NCI-H526 treated with DMSO at 0.1 percent for 48 hours (cell line): ENCODE results near the gene NAB2.
A peak's percentile ranks its signal among the peaks of the same experiment; 100 is the strongest.
"Not testable (repeated sequence)": the region's sequence is repeated elsewhere in the genome, so short reads cannot be mapped to it uniquely, and the experiment has no call there.

Source experiments
- DNase-seq: peaks from one replicate; lab custom pipeline; 2025; lab: John Stamatoyannopoulos, UW

The NAB2 gene, protein sequence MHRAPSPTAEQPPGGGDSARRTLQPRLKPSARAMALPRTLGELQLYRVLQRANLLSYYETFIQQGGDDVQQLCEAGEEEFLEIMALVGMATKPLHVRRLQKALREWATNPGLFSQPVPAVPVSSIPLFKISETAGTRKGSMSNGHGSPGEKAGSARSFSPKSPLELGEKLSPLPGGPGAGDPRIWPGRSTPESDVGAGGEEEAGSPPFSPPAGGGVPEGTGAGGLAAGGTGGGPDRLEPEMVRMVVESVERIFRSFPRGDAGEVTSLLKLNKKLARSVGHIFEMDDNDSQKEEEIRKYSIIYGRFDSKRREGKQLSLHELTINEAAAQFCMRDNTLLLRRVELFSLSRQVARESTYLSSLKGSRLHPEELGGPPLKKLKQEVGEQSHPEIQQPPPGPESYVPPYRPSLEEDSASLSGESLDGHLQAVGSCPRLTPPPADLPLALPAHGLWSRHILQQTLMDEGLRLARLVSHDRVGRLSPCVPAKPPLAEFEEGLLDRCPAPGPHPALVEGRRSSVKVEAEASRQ

GRCh38 chr12:57088354-57089270 lies at the start of gene NAB2:
Gene NAB2 (plus strand): TSS chr12:57089114. CDS start chr12:57089272, 158 bp downstream.
- peak; percentile 81 for DNase-seq

- DNase-seq: no peak
Observed at GRCh38 chr12:57040211-57040610, 48.7 kb upstream of the NAB2 start.

DNA sequence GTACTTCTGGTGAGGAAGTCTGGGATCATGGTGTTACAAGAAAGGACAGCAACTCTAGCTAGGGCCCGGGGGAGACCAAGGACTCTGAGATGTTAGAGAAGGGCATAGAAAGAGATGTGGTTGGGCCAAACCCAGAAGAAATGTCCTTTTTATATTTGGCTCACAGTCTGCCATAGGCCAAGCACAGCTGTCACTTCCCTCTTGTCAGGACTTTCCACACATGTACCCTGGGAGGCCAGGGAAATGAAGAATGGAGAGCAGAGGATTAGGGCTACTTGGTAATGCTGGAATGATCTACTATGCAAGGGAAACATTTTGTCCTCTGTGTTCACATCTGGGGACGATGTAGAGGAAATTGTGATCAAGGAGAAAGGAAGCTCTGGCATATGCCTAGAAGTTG lies 48.2 kb upstream of the NAB2 start:
- DNase-seq: no peak

DNA sequence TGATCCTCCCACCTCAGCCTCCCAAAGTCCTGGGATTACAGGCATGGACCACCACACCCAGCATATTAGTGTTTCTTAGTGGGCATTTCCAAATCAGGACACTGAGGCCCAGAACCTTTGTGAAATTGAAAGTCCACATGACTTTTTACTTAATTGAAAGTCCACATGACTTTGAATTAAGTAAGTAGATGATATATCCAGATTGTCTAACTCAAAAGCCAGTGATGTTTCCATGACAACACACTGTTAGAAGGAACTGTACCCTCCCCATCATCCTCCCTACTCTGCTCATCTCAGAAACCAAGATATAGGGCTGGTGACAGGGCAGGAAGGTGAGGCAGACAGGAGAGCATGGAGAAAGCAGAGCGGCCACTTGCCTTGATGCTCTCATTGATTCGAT lies 46.2 kb upstream of the NAB2 start:
- DNase-seq: no peak

DNA sequence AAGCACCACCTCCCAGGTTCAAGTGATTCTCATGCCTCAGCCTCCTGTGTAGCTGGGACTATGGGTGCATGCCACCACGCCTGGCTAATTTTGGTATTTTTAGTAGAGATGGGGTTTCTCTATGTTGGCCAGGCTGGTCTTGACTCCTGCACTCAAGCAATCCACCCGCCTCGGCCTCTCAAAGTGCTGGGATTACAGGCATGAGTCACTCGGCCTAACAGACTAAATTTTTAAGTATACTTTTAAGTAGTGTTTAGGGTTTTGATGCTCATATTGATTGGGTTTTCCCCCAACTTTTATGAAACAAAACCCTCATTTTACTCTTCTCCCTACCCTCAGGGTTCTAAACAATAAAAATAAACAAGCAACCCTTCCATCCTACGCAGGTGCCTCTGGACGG lies 44.4 kb upstream of the NAB2 start:
- no peak for DNase-seq

DNA sequence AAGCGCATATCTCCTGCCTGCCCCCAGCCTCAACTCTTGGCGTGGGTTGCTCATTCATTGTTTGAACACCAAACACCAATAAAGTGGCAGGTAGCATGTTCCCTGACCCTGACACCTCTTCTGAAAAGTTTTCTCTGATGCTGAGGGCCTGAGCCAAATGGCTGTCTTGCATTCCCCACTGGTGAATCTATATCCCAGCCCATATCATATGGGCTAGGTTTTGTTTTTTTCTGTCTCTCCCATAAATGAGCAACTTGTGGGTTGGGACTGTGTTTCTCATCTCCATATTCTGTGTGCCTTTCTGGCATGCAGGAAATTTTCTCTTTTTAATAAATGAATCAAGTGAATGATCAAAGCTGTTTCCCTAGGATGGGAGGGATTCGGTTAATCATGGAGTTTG lies 44.0 kb upstream of the NAB2 start:
- DNase-seq: no peak

GRCh38 chr12:57046086-57046791 lies 42.7 kb upstream of the NAB2 start:
- DNase-seq: no peak

DNA sequence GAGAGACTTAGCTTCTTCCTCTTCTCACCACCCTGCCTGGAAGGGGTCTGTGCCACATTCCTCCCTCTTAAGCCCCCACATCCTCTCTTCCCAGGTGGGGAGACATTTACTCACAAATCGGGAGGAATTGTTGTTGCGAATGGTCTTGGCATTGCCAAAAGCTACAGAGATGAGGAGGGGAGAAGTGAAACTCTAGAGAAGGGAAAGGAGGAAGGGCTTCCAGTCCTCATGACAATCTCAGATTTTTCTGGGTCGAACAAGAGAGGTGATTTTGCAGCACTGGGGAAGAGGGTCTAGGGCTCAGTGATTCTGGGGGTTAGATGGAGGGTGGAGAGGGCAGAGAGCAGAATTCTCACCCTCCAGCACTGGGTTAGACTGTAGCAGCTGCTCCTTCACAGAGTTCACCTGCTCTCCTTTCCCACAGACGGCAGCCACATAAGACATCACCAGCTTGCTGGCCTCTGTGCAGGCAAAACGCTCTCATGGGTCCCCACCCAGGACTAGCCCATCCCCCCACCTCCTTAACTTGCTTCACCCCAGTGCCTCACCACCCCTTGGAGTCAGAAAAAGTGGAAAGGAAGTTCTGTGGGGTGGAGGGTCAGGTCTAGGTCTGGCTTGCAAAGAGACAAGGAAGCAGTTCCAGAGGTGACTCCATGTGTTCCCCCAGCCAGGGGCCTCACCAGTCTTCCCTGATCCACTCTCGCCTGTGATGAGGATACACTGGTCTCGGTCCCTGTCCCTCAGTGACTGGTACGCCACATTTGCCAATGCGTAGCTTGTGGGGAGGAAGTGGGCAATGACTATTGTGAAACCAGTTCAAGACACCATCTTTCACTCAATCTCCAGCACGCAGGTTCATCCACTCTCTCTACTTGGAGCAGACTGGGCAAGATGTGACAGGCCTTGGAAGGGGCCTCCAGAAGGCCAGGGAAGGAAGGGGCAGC lies 41.7 kb upstream of the NAB2 start:
- DNase-seq: no peak

DNA sequence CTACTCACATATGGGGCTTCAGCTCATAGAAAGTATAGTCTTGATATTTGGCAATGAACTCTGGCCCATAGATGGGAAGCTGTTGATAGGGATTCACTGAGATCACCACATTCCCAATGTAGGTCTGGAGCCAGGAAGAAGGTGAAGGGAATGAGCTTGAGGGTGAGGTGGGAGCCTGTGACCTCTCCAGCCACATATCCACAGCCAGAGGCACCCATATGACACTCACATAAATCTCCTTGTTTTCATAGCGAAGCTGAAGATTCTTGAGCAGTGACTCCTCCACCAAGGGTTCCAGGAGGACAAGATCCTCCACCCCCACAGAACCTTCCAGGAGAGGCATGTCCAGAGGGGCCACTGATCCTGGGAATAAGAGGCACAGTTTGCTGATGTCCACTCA lies 40.9 kb upstream of the NAB2 start:
- DNase-seq: no peak

- DNase-seq: no peak
Observed at GRCh38 chr12:57048423-57049118, 40.3 kb upstream of the NAB2 start.

- DNase-seq: no peak
Observed at GRCh38 chr12:57049119-57049446, 39.8 kb upstream of the NAB2 start.

DNA sequence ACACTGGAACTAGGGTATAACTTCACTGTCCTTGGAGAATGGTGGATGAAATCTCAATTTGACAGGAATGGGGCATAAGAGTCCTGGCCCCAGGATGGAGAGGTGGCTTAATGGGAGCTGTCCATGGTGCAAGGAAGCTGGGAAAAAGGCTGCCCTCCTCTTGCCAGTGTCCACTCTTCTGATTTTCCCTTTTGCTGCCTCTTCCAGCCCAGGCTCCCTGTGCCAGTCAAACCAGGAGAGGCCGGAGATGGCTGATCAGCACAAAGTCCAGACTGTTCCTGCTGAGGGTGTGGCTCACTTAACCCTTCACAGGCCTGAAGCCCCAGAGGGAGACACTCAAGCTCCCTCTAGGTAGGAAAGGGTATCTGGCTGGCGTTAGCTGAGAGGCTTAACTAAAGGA lies 39.0 kb upstream of the NAB2 start, which contains the start of gene MYO1A:
TSS of gene MYO1A (minus strand) at position 240 of the 400 bp plus-strand sequence. CDS start 1,806 bp downstream, outside the sequence.
- no peak for DNase-seq

DNA sequence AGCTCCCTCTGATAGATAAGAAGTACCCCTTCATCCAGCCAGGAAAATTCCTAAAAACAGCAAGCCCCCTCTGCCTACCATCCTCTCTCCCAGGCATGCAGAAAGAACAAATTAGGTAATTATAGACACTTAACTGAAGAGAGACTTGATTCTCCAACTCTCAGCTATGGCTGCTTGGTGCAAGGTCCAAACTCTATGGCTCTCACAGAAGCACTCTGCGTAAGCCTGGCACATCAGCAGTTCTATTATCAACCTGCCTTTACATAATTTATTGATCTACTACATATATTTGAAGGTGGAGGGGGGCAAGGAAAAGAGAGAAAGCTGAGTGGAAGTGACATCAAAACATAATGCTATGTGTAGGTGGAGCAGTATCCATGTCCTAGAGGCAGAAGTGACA lies 37.9 kb upstream of the NAB2 start:
- DNase-seq: no peak

GRCh38 chr12:57053146-57053545 lies 35.8 kb upstream of the NAB2 start:
- not testable (repeated sequence) for DNase-seq

- not testable (repeated sequence) for DNase-seq
Observed at GRCh38 chr12:57053901-57054300, 35.0 kb upstream of the NAB2 start.

DNA sequence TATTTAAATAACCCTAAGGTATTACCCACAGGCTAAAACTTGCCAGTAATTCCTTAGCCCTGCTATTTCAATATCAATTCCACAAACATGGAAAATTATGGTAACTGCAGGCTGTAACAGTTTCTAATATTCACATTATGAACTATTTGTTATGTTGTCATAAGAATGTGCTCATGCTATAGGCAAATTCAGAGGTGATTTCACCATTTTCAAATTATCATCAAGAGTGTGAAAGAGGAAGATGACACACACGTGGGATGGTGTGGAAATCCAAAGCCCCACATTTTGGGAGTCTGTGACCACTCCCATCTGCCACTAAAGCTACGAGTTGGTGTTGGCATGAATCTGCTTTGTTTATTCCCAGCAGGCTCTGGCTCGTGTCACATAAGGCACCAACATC lies 33.1 kb upstream of the NAB2 start:
- no peak for DNase-seq

- no peak for DNase-seq
Observed at GRCh38 chr12:57057067-57057751, 31.7 kb upstream of the NAB2 start.

- no peak for DNase-seq
Observed at GRCh38 chr12:57058454-57058853, 30.5 kb upstream of the NAB2 start.

DNA sequence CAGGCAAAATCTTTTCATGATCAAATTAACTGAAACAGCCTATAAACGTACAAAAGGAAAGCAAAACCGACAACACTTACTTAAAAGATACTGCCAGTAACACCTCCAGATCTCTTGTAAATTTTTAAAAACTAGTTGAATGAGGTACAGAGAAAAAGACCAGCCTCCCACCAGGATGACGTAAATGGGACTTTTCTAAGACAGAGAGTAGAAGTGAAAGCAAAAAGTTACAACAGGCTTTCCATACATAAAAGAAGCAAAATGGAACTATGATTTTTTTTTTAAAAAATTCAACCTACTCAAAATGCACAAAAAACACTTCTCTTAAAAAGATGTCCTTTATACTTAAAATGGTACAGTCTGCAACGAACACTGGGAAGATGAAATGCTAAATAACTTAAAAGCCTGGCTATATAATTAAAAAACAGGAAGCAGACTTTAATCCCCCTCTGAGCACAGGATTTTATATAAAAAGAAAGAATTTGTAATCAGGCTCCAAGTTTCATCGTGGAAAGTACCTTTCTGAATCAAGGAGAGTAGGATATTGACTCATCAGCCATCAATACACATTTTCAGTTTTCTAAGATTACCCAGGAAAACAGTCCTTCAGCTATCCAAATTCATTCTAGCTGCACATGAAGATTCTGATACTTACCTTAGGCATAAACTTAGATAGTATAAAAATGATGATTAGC lies 24.8 kb upstream of the NAB2 start:
- DNase-seq: no peak
